Activated CD4-positive, CD25-positive, alpha-beta regulatory T cell treated with anti-CD3 and anti-CD28 coated beads, Interleukin-2, amount 50 U/mL, for 72 hours (primary cell): Measurements from ENCODE around the gene DACT2.
"Not testable (repeated sequence)": the region's sequence is repeated elsewhere in the genome, so short reads cannot be mapped to it uniquely, and the experiment has no call there.

Experiments
- DNase-seq: peaks from one replicate; pipeline ENCODE4 v3.0.0; 2021

The DACT2 gene

GRCh38 chr6:168300975-168301647, 18.5 kb downstream of the DACT2 start:
- no peak for DNase-seq

GRCh38 chr6:168299541-168300511, 19.8 kb downstream of the DACT2 start:
- no peak for DNase-seq

GRCh38 chr6:168297643-168298042, 21.9 kb downstream of the DACT2 start:
- DNase-seq = no peak

- no peak for DNase-seq
These were observed 24.7 kb downstream of the DACT2 start for GRCh38 chr6:168294901-168295300.

- DNase-seq = no peak
These were observed 25.7 kb downstream of the DACT2 start for GRCh38 chr6:168293636-168294530.

- no peak for DNase-seq
These were observed 26.8 kb downstream of the DACT2 start for GRCh38 chr6:168292826-168293225.

- DNase-seq = no peak
These were observed 28.1 kb downstream of the DACT2 start for GRCh38 chr6:168291450-168291849.

GRCh38 chr6:168290095-168290494, 29.5 kb downstream of the DACT2 start:
- DNase-seq = no peak

- no peak for DNase-seq
These were observed 30.0 kb downstream of the DACT2 start for GRCh38 chr6:168289571-168289962.

GRCh38 chr6:168288781-168289570, 30.6 kb downstream of the DACT2 start:
- DNase-seq = no peak

- DNase-seq = not testable (repeated sequence)
These were observed 32.1 kb downstream of the DACT2 start for GRCh38 chr6:168287460-168287859.

GRCh38 chr6:168286771-168287446, 32.7 kb downstream of the DACT2 start:
- not testable (repeated sequence) for DNase-seq

- DNase-seq = no peak
These were observed 33.5 kb downstream of the DACT2 start for GRCh38 chr6:168286116-168286515.

GRCh38 chr6:168285456-168285855, 34.1 kb downstream of the DACT2 start:
- DNase-seq = no peak

GRCh38 chr6:168284187-168284586, 35.4 kb downstream of the DACT2 start:
- no peak for DNase-seq

GRCh38 chr6:168283686-168284025, 35.9 kb downstream of the DACT2 start:
- no peak for DNase-seq

GRCh38 chr6:168282985-168283685, 36.4 kb downstream of the DACT2 start:
- DNase-seq = no peak

- no peak for DNase-seq
These were observed 37.8 kb downstream of the DACT2 start for GRCh38 chr6:168281826-168282225.

GRCh38 chr6:168281314-168281713, 38.3 kb downstream of the DACT2 start:
- not testable (repeated sequence) for DNase-seq

- DNase-seq = no peak
These were observed 38.7 kb downstream of the DACT2 start for GRCh38 chr6:168280899-168281245.
